Iris pigment epithelial cell (primary cell): ENCODE measurements around the gene PLXNB2.
A peak's percentile ranks its signal among the peaks of the same experiment; 100 is the strongest.

Experiments
- DNase-seq: peaks from one replicate; pipeline ENCODE4 v3.0.0-alpha.2; 2011; ENCODE audit warnings: low read depth

The PLXNB2 gene

GRCh38 chr22:50312371-50312770 is 4.9 kb upstream of the PLXNB2 start:
- DNase-seq, result no peak

GRCh38 chr22:50311606-50312351 is 4.3 kb upstream of the PLXNB2 start:
- no peak for DNase-seq

- DNase-seq, result no peak
Observed at GRCh38 chr22:50310949-50311444, 3.6 kb upstream of the PLXNB2 start.

- DNase-seq, result no peak
Observed at GRCh38 chr22:50310031-50310722, 2.7 kb upstream of the PLXNB2 start.

- DNase-seq, result no peak
Observed at GRCh38 chr22:50309601-50309991, 2.1 kb upstream of the PLXNB2 start.

DNA sequence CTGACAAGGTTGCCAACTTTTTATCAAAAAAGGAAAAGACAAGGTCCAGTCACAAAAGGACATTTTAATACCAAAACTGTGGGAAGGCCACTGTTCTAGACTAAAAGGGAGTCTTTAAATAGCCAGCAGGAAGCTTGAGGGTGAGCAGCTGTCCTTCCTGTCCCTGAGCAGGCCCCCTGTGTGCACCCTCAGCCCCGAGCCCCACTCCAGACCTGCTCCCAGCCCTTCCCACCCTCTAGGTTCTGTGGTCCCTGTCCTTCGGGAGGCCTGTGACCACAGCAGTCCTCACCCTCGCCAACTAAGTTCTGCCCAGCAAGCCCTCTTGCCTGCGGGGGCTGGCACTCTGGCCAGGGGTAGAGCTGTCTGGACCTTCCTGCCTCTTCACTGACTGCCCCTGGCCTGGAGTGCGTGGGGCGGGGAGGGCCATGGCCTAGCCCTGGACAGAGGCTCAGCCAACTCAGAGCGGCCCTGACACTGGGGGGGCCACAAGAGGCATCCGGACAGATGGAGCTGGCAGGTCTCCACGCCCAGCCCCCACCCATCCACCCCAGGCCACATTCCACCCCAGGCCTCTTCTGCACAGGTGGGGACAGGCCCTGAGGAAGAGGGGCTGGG is 1.6 kb upstream of the PLXNB2 start:
- no peak for DNase-seq

DNA sequence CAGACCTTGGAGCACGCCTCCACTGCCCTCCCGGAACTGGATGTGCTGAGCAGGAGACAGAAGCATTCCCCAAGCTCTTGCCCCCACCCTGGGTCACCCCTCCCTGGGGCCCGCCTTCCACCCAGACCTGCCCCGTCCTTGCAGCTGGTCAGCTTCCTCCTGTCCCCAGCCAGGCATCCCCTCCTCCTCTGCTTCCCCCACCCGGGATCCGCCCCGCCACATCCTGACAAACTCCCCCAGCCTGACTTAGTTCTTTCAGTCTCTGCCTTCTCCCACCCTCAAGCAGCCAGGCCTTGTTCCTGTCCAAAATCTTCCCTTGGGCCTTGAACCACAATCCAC is 1.1 kb upstream of the PLXNB2 start:
- DNase-seq, result no peak

DNA sequence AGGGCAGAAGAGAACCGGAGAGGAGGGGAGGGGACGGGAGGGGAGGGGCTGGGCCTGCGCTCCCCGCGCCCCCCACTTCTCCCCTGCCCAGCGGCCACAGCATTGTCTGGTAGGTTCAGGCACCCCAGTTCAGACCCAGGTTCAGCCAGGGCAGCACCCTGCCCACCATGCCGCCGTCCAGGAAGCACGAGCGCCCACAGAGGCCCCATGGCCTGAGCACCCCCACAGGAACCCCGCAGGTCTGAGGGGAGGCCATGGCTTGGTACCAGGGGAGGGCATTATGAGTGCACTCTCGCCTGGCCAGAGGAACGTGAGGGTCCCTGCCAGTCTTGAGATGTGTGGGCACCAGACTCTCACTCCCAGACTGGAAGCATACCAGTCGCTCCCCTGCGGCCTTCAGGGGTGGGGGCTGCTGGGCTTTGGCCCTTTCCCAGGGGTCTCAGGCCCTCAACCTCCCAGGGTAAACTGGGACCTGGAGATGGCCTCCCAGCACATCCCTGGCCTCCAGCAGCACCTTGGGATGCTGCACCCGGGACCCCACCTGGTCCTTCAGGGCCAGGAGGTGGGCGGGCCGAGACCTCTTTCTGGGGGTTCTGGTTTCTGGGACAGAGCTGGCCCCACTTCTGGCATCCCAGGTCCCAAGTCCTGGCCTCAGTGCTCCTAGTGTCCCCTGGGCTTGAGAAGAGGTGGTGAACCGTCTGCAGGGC is 597 bp upstream of the PLXNB2 start:
- no peak for DNase-seq

DNA sequence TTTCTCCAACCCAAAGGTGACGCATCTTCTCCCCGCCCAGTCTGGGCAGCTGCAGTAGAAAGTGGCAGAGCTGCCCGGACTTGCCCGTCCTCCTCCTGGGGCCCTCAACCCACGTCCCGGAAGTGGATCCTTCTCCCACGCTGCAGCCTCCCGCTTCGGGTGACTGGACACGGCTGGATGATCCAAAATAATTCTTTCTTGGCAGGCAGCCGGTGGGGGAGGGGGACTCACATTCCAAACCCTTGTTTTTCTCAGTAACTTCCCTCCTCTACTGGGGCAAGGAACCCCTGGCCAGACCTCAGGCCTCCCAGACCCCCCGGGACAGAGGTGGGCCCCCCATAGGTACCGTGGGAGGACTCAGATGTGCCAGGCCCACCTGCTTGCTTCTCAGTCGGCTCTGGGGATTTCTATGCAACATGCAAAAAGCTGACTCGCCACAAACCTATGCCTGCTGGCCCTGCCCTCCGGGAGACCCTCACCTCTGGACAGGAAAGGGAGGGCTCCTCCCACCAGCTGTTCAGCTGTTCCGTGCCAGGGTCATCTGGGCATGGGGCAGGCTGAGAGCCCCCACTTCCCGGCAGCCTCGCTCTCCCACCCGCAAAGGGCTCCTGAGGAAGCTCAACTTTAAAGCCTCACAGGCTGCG is 1.4 kb downstream of the PLXNB2 start:
- peak; percentile 92 for DNase-seq

GRCh38 chr22:50305393-50305922 is 2.0 kb downstream of the PLXNB2 start:
- no peak for DNase-seq

GRCh38 chr22:50304528-50305392 is 2.7 kb downstream of the PLXNB2 start:
- DNase-seq, result no peak

DNA sequence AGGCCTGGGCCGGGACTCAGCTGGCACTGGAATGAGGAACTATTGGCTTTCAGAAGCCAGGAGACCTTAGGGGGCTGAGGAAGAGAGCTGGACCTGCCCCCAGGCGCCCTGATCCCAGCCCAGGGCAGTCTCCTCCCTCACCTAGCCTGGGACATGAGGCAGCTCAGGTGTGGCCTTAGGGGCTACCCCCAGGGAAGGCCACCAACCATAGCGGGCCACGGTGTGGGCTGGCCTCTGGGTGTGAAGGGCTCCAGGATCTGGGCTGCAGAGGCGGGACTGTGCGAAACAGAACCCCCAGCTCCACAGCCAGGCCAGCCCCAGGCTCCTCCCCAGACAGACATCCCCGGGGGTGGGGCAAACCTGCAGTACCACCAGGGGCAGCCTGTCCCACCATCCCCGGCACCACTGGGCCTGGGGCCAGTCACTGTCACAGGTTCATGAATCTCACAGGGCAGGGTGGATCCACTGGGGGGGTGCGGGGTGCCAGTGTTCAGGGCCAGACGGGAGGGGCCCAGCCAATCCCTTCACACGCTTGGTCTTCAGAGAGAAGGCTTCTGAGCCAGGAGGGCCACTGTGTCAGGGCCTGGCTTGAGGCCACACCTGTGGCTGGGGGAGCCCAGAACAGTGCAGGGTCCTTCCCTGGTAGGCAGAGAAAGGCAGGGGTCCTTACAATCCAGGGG is 3.5 kb downstream of the PLXNB2 start:
- no peak for DNase-seq

DNA sequence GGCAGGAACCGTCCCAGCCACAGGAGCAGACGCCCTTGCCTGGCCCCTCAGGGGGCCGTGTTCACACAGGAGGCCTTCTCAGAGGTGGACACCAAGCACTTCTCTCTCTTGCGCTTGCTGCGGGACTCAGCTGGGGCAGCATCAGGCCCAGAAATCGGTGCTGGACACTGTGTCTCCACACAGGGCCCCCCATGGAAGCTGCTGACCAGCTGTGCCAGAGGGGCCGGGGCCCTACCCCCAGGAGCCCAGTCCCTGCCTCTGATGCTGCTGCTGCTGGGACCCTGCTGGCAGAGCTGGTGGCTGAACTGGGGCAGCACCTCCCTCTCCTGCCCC is 4.0 kb downstream of the PLXNB2 start:
- DNase-seq, result no peak

GRCh38 chr22:50302564-50302963 is 4.9 kb downstream of the PLXNB2 start:
- DNase-seq, result no peak

- no peak for DNase-seq
Observed at GRCh38 chr22:50302041-50302541, 5.4 kb downstream of the PLXNB2 start.

DNA sequence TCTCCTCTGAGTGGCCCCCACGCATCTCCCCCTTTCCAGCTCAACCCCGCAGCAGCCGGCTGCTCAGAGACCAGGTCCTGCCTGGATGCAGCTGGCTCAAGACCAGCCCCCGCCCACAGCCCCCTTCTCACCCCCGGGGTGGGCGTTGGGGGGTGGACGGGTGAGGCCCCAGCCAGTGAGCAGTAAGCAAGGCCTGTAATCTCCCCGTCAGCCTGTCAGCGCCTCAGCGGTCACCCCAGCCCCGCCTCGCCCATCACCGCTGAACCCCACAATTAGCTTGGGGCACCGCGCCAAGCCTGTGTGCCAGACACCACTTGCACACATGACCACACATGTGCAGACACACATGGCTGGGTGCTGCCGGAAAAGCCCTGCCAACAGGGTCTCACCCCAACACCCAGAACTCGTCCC is 5.9 kb downstream of the PLXNB2 start:
- no peak for DNase-seq

GRCh38 chr22:50300620-50301257 is 6.7 kb downstream of the PLXNB2 start:
- no peak for DNase-seq

DNA sequence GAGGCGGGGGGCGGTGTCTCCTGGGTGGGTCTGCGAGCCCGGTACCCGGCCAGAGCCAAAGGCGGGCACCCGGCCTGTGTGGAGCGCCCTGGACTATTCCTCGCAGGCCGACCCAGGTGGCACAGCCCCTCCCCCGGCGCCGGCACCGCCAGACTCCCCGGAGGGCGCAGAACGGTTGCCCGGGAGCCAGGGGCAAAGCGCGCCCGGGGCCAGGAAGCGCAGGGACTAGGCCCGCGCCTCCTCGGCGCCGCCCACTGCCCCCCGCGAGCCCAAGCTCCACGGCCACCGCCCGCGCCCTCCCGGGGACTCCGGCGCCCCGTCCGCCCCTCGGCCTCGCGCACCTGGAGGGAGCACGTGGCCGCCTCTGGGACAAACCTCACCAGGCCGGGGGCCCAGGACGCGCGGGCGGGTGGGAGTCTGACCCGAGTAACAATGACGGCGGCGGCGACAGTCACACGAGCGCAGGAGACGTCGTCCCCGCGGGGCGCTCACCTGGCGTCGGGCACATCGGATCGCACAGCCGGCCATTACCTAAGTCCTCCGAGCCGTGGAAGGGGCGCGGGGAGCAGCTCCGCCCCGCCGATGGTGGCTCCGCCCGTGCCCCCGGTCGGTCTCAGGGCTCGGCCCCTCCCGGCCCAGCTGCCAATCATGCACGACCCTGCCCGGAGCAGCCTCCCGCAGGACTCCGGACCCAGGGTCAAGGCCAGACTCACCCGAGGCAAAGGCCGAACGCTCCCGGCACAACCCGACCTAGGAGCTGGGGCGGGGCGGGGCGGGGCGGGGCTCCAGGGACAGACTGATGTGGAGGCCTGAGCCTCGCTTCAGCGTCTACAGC is 7.4 kb downstream of the PLXNB2 start:
- DNase-seq, result no peak
